Parathyroid adenoma (tissue), 2 donors: ENCODE data around the gene TOB1.

Source experiments
- H2AFZ ChIP-seq: fragments of 300-600 bp; sonication (generic); one replicate; pipeline ENCODE4 v1.7.0; 2017; ENCODE audit warnings: antibody characterized with exemption, mild to moderate bottlenecking
- H3K27ac ChIP-seq: fragments of 300-600 bp; sonication (generic); one replicate; pipeline ENCODE4 v1.7.0; 2017
- H3K27me3 ChIP-seq: fragments of 300-600 bp; sonication (generic); one replicate; pipeline ENCODE4 v1.7.0; 2017; ENCODE audit warnings: low read length; ENCODE audit not compliant: control insufficient read depth, insufficient read depth
- H3K36me3 ChIP-seq: fragments of 300-600 bp; sonication (generic); one replicate; pipeline ENCODE4 v1.7.0; 2017; ENCODE audit warnings: low read length; ENCODE audit not compliant: control insufficient read depth, insufficient read depth
- H3K4me1 ChIP-seq: fragments of 300-600 bp; sonication (generic); one replicate; pipeline ENCODE4 v1.7.0; 2017; ENCODE audit warnings: control low read depth
- H3K4me2 ChIP-seq: fragments of 300-600 bp; sonication (generic); one replicate; pipeline ENCODE4 v1.7.0; 2017; ENCODE audit warnings: low read length
- H3K4me3 ChIP-seq: fragments of 300-600 bp; sonication (generic); one replicate; pipeline ENCODE4 v1.7.0; 2017; ENCODE audit warnings: low read depth, low read length
- H3K79me2 ChIP-seq: fragments of 300-600 bp; sonication (generic); one replicate; pipeline ENCODE4 v1.7.0; 2017; ENCODE audit warnings: control low read depth
- H3K9ac ChIP-seq: fragments of 300-600 bp; sonication (generic); one replicate; pipeline ENCODE4 v1.7.0; 2017; ENCODE audit warnings: mild to moderate bottlenecking
- H3K9me3 ChIP-seq: fragments of 300-600 bp; sonication (generic); one replicate; pipeline ENCODE4 v1.7.0; 2017; ENCODE audit warnings: low read length; ENCODE audit not compliant: control insufficient read depth
- CTCF ChIP-seq: fragments of 300-600 bp; sonication (generic); IDR thresholded peaks from one replicate; pipeline ENCODE4 v1.7.0; 2017; ENCODE audit warnings: antibody characterized with exemption, mild to moderate bottlenecking
- donor health status: primary hyperparathyroidism.

Gene TOB1

GRCh38 chr17:50836826-50837225, 29.3 kb downstream of the TOB1 start:
- Histone ChIP-seq H2AFZ (no peak overlapping the region), H3K27ac (no peak overlapping the region), H3K79me2 (no peaks in the 10 kb centered on the region), H3K36me3 (no peaks in the 10 kb centered on the region), H3K27me3 (no peaks in the 10 kb centered on the region), H3K9ac (no peak overlapping the region), H3K9me3 (no peaks in the 10 kb centered on the region), H3K4me3 (no peak overlapping the region), H3K4me2 (no peak overlapping the region), H3K4me1 (no peaks in the 10 kb centered on the region)
- no peak for TF ChIP-seq CTCF

GRCh38 chr17:50835301-50836234, 30.6 kb downstream of the TOB1 start, which contains the start of gene WFIKKN2:
Gene WFIKKN2, plus strand, starts transcription at chr17:50835586. Its CDS starts 352 bp downstream, at chr17:50835938.
- H3K4me3 ChIP-seq: no peak within 1 kb of the TSS
- TF ChIP-seq CTCF: no peak
- H3K4me2 ChIP-seq: peak within 1 kb of the TSS; percentile 35
- H3K4me1 ChIP-seq: no peaks in the 10 kb centered on the region
- H3K9me3 ChIP-seq: no peaks in the 10 kb centered on the region
- H3K27me3 ChIP-seq: no peaks in the 10 kb centered on the region
- no peak within 1 kb of the TSS for H3K27ac ChIP-seq
- no peak within 1 kb of the TSS for H3K9ac ChIP-seq
- H3K79me2 ChIP-seq: no peaks in the 10 kb centered on the region
- H2AFZ ChIP-seq: peak within 1 kb of the TSS; percentile 73
- no peaks in the 10 kb centered on the region for H3K36me3 ChIP-seq

- H3K4me2 ChIP-seq: peak overlapping the region; percentile 35
Observed at GRCh38 chr17:50834429-50835300, 31.5 kb downstream of the TOB1 start.

More at GRCh38 chr17:50834429-50835300, 31.5 kb downstream of the TOB1 start:
- no peaks in the 10 kb centered on the region for H3K27me3 ChIP-seq
- H3K36me3 ChIP-seq: no peaks in the 10 kb centered on the region
- H3K27ac ChIP-seq: no peak overlapping the region
- TF ChIP-seq CTCF: no peak
- no peaks in the 10 kb centered on the region for H3K4me1 ChIP-seq
- no peak overlapping the region for H3K4me3 ChIP-seq
- H2AFZ ChIP-seq: peak overlapping the region; percentile 73
- H3K79me2 ChIP-seq: no peaks in the 10 kb centered on the region
- no peak overlapping the region for H3K9ac ChIP-seq
- no peaks in the 10 kb centered on the region for H3K9me3 ChIP-seq
